Liver (tissue), 3 donors: ENCODE results near the gene EHF.

Source experiments
- CTCF ChIP-seq: fragments of 150-350 bp; IDR thresholded peaks from 2 replicates; pipeline ENCODE4 v1.5.1; 2017; ENCODE audit warnings: improper control_type of control experiment, low read depth, low read length; ENCODE audit not compliant: missing input control
- EGR1 ChIP-seq, 2 donors: IDR thresholded peaks; 2 replicates each; pipeline ENCODE4 v1.6.1; 2016 to 2018; ENCODE audit warnings: antibody characterized with exemption in 2 of 2, low read depth in 2 of 2
- FOXA2 ChIP-seq: IDR thresholded peaks from 2 replicates; pipeline ENCODE4 v1.6.1; 2016; ENCODE audit warnings: antibody characterized with exemption
- HNF4G ChIP-seq: IDR thresholded peaks from 2 replicates; pipeline ENCODE4 v1.6.1; 2016; ENCODE audit warnings: antibody characterized with exemption
- JUND ChIP-seq, 2 donors: IDR thresholded peaks; 2 replicates each; pipeline ENCODE4 v1.6.1; 2016; ENCODE audit warnings: antibody characterized with exemption in 2 of 2
- MAX ChIP-seq: IDR thresholded peaks from 2 replicates; pipeline ENCODE4 v1.6.1; 2016; ENCODE audit warnings: antibody characterized with exemption
- RAD21 ChIP-seq, 2 donors: IDR thresholded peaks; 2 replicates each; pipeline ENCODE4 v1.6.1; 2016; ENCODE audit warnings: antibody characterized with exemption in 2 of 2, mild to moderate bottlenecking in 2 of 2
- REST ChIP-seq: IDR thresholded peaks from 2 replicates; pipeline ENCODE4 v1.6.1; 2016; ENCODE audit warnings: antibody characterized with exemption, mild to moderate bottlenecking
- SP1 ChIP-seq: IDR thresholded peaks from 2 replicates; pipeline ENCODE4 v1.6.1; 2018; ENCODE audit warnings: antibody characterized with exemption, mild to moderate bottlenecking
- YY1 ChIP-seq: IDR thresholded peaks from 2 replicates; pipeline ENCODE4 v1.6.1; 2016; ENCODE audit warnings: antibody characterized with exemption, mild to moderate bottlenecking
- ZBTB33 ChIP-seq: IDR thresholded peaks from 2 replicates; pipeline ENCODE4 v1.6.1; 2016; ENCODE audit warnings: antibody characterized with exemption
- TF ChIP-seq, protein P1 (sequence below): IDR thresholded peaks from 2 replicates; pipeline ENCODE4 v1.6.1; 2016; ENCODE audit warnings: antibody characterized with exemption
- donor health status: healthy.
- donor health status: healthy.

- TF ChIP-seq RAD21 (IDR thresholded peaks at IDR 0.05) (peak in 1 of 2 donors; percentile 21), ZBTB33 (no peak), CTCF (no peak), JUND (IDR thresholded peaks at IDR 0.05) (no peak), EGR1 (IDR thresholded peaks at IDR 0.05; ENCODE audit: low read depth in 2 of 2) (no peak), YY1 (no peak), MAX (no peak), REST (no peak), SP1 (no peak), FOXA2 (no peak), HNF4G (no peak)
- TF ChIP-seq, protein P1, sequence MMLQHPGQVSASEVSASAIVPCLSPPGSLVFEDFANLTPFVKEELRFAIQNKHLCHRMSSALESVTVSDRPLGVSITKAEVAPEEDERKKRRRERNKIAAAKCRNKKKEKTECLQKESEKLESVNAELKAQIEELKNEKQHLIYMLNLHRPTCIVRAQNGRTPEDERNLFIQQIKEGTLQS = no peak
These were observed 20.6 kb downstream of the EHF start for GRCh38 chr11:34641456-34641855.
